Chondrocyte (in vitro differentiated cells): ENCODE results near the gene RPS6KC1. TPM values are rescaled to one million over a fixed set of nuclear protein-coding genes. Genes with fewer than 3 reads are reported as not detected.
"Not testable (repeated sequence)": the region's sequence is repeated elsewhere in the genome, so short reads cannot be mapped to it uniquely, and the experiment has no call there.

Experiments used
- DNase-seq: peaks from one replicate; pipeline ENCODE4 v3.0.0; 2021; ENCODE audit warnings: mixed read lengths, low spot score
- H3K27ac Mint-ChIP-seq: one replicate; pipeline ENCODE4 v1.8.0; 2021; ENCODE audit warnings: mild to moderate bottlenecking, moderate library complexity, mixed read lengths; ENCODE audit not compliant: unreplicated experiment
- H3K27me3 Mint-ChIP-seq: 2 replicates; pipeline ENCODE4 v1.8.0; 2021; ENCODE audit warnings: low read depth, mixed read lengths
- H3K36me3 Mint-ChIP-seq: 2 replicates; pipeline ENCODE4 v1.8.0; 2021; ENCODE audit warnings: low read depth, mixed read lengths
- H3K4me1 Mint-ChIP-seq: 2 replicates; pipeline ENCODE4 v1.8.0; 2021; ENCODE audit warnings: low read depth, mild to moderate bottlenecking, mixed read lengths
- H3K4me3 Mint-ChIP-seq: one replicate; pipeline ENCODE4 v1.8.0; 2021; ENCODE audit warnings: mild to moderate bottlenecking, moderate library complexity, mixed read lengths; ENCODE audit not compliant: unreplicated experiment
- H3K9me3 Mint-ChIP-seq: 2 replicates; pipeline ENCODE4 v1.8.0; 2021; ENCODE audit warnings: low read depth, mixed read lengths
- total RNA-seq: library from RNA; stranded (reverse); gene quantifications from 3 replicates; pipeline ENCODE4 v1.2.1, GENCODE V29; 2021
- TF ChIP-seq, protein P1 (sequence below): fragments of 200-600 bp; sonication (generic); IDR thresholded peaks from 2 replicates; pipeline ENCODE4 v1.5.0; 2021; ENCODE audit warnings: antibody characterized with exemption, mild to moderate bottlenecking, moderate library complexity

The RPS6KC1 gene
- total RNA-seq, 1 donor from 2014 or later, result 22.1 TPM

DNA sequence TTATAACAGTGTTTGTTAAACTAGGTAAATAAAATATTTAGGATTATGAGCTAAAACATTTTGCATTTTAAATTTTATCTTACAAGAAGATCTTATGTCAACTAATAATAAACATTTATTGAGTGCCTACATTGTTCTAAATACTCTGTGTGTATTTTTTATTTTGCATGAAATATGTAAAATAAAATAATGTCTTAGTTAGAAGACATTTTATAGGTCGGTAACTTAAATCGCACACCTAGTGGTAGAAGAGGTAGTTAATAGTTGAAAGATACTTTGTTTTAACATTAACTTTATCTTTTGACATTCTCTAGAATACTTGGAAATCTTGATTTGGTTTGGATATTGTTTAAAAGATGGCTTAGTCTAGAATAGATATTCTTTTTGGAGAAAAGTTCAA, 60.5 kb downstream of the RPS6KC1 start:
- peaks cover 5% of the 10 kb centered on the region for H3K36me3 Mint-ChIP-seq

DNA sequence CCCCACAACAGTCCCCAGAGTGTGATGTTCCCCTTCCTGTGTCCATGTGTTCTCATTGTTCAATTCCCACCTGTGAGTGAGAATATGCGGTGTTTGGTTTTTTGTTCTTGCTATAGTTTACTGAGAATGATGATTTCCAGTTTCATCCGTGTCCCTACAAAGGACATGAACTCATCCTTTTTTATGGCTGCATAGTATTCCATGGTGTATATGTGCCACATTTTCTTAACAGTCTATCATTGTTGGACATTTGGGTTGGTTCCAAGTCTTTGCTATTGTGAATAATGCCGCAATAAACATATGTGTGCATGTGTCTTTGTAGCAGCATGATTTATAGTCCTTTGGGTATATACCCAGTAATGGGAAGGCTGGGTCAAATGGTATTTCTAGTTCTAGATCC, 61.7 kb downstream of the RPS6KC1 start:
- not testable (repeated sequence) for H3K4me1 Mint-ChIP-seq, H3K9me3 Mint-ChIP-seq, H3K27me3 Mint-ChIP-seq, H3K4me3 Mint-ChIP-seq, H3K36me3 Mint-ChIP-seq, H3K27ac Mint-ChIP-seq, DNase-seq

More for the DNA sequence above, 60.5 kb downstream of the RPS6KC1 start:
- no peak for DNase-seq
- Mint-ChIP-seq H3K9me3 (peaks cover 6% of the 10 kb centered on the region), H3K27me3 (no peaks in the 10 kb centered on the region), H3K4me3 (no peak overlapping the region), H3K27ac (no peak overlapping the region), H3K4me1 (peaks cover 9% of the 10 kb centered on the region)
- TF ChIP-seq, protein P1, sequence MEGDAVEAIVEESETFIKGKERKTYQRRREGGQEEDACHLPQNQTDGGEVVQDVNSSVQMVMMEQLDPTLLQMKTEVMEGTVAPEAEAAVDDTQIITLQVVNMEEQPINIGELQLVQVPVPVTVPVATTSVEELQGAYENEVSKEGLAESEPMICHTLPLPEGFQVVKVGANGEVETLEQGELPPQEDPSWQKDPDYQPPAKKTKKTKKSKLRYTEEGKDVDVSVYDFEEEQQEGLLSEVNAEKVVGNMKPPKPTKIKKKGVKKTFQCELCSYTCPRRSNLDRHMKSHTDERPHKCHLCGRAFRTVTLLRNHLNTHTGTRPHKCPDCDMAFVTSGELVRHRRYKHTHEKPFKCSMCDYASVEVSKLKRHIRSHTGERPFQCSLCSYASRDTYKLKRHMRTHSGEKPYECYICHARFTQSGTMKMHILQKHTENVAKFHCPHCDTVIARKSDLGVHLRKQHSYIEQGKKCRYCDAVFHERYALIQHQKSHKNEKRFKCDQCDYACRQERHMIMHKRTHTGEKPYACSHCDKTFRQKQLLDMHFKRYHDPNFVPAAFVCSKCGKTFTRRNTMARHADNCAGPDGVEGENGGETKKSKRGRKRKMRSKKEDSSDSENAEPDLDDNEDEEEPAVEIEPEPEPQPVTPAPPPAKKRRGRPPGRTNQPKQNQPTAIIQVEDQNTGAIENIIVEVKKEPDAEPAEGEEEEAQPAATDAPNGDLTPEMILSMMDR, result no peak

GRCh38 chr1:213117699-213118180, 66.7 kb downstream of the RPS6KC1 start:
- not testable (repeated sequence) for H3K4me3 Mint-ChIP-seq, H3K27me3 Mint-ChIP-seq, H3K27ac Mint-ChIP-seq, DNase-seq, H3K36me3 Mint-ChIP-seq, H3K9me3 Mint-ChIP-seq
- H3K4me1 Mint-ChIP-seq, result peaks cover 27% of the 10 kb centered on the region

DNA sequence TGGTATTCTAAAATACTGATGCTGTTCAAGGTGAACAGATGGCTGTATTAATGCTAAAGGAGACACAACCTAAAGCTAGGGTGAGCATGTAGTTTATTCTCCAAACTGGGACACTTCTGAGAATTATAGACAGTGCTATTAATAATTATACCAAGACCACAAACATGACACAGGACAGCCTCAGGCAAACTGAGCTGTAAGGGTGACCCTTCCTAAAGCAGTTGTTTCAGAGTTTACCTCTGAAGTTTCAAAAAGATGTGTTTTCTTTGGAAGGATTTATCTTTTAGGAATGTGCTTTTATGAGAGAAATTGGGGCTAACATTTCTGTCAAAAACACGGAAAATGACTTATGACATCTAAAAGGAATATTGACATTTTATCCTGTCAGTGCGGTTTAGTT, 68.8 kb downstream of the RPS6KC1 start:
- Mint-ChIP-seq H3K27me3 (no peaks in the 10 kb centered on the region), H3K9me3 (peaks cover 4% of the 10 kb centered on the region), H3K4me1 (peaks cover 42% of the 10 kb centered on the region), H3K36me3 (no peaks in the 10 kb centered on the region), H3K27ac (no peak overlapping the region), H3K4me3 (no peak overlapping the region)
- no peak for DNase-seq
- TF ChIP-seq, protein P1, result no peak

DNA sequence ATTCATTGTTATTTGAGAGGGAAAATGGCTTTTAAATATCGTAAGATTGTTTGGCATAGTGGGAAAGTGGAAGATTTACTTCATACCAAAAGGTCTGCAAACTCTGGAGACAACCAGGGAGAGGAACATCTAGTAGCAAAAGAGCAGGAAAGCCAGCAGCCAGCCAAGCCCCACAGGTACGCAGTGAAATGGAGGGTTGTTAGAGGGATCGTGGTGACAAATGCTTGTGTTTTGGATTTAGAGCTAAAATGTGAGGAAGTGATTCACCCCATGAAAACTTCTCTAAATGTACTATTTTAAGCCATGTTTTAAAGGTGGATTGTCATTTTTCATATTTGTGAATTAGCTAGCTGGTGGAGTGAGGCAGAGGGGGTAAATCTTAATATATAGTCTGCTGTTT, 69.3 kb downstream of the RPS6KC1 start:
- Mint-ChIP-seq H3K36me3 (no peaks in the 10 kb centered on the region), H3K4me3 (no peak overlapping the region), H3K4me1 (peaks cover 42% of the 10 kb centered on the region), H3K27ac (peak overlapping the region; percentile 73), H3K27me3 (no peaks in the 10 kb centered on the region), H3K9me3 (peaks cover 4% of the 10 kb centered on the region)
- TF ChIP-seq, protein P1, result no peak
- no peak for DNase-seq

DNA sequence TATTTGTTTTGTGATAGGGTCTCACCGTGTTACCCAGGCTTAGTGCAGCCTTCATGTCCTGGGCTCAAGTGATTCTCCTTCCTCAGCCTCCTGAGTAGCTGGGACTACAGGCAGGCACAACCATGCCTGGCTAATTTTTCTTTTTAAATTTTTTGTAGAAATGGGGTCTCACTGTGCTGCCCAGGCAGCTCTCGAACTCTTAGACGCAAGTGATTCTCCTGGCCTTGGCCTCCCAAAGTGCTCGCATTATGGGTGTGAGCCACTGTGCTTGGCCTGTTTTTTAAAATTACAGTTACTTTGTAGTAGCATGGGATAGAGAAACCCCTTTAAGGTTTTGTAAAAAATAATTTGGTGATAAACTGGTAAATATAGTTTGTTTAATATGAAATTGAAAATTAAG, 69.9 kb downstream of the RPS6KC1 start:
- no peak for DNase-seq
- Mint-ChIP-seq H3K4me1 (peaks cover 42% of the 10 kb centered on the region), H3K4me3 (no peak overlapping the region), H3K27me3 (no peaks in the 10 kb centered on the region), H3K36me3 (no peaks in the 10 kb centered on the region), H3K9me3 (peaks cover 2% of the 10 kb centered on the region), H3K27ac (no peak overlapping the region)
- TF ChIP-seq, protein P1, result no peak
